GM23338 (cell line): ENCODE data around the gene CLPTM1L.

Source experiments
- CREB1 ChIP-seq: fragments of 250-450 bp; sonication (Bioruptor Pico); IDR thresholded peaks from 2 replicates; pipeline ENCODE4 v1.5.0; 2020; ENCODE audit warnings: low read depth, mild to moderate bottlenecking, moderate library complexity
- CTCF ChIP-seq, 2 experiments: fragments of 200-600 bp in 1 of 2; sonication (generic) in 1 of 2; conservative IDR thresholded peaks; 2 replicates each; pipeline versions ENCODE4 v1.5.1 to v1.6.1; 2016 to 2017; ENCODE audit warnings: antibody characterized with exemption in 2 of 2, low read depth in 2 of 2, mild to moderate bottlenecking in 2 of 2, moderate library complexity in 1 of 2
- ETS1 ChIP-seq: IDR thresholded peaks from 2 replicates; pipeline ENCODE4 v1.6.1; 2016; ENCODE audit warnings: antibody characterized with exemption
- EZH2 ChIP-seq: fragments of 200-600 bp; sonication (generic); IDR thresholded peaks from one replicate; pipeline ENCODE4 v1.8.0; 2017; ENCODE audit warnings: antibody characterized with exemption, mild to moderate bottlenecking, low read depth; ENCODE audit not compliant: unreplicated experiment
- EZH2phosphoT487 ChIP-seq: fragments of 200-600 bp; sonication (generic); IDR thresholded peaks from one replicate; pipeline ENCODE4 v1.8.1; 2018; ENCODE audit warnings: antibody characterized with exemption; ENCODE audit not compliant: unreplicated experiment
- POLR2AphosphoS5 ChIP-seq: IDR thresholded peaks from 2 replicates; pipeline ENCODE4 v1.6.1; 2016; ENCODE audit warnings: antibody characterized with exemption, low read depth
- REST ChIP-seq: IDR thresholded peaks from one replicate; pipeline ENCODE4 v1.6.1; 2018; ENCODE audit warnings: antibody characterized with exemption; ENCODE audit not compliant: unreplicated experiment
- STAT1 ChIP-seq: IDR thresholded peaks from one replicate; pipeline ENCODE4 v1.6.1; 2016; ENCODE audit warnings: antibody characterized with exemption; ENCODE audit not compliant: unreplicated experiment
- ZNF114 ChIP-seq: fragments of 250-450 bp; sonication (Bioruptor Pico); IDR thresholded peaks from 2 replicates; pipeline ENCODE4 v1.5.0; 2020; ENCODE audit warnings: mild to moderate bottlenecking, moderate library complexity

GRCh38 chr5:1273745-1274144 is 71.2 kb downstream of the CLPTM1L start:
- TF ChIP-seq CTCF (conservative IDR thresholded peaks at IDR 0.05; ENCODE audit: low read depth in 2 of 2) (no peak), ETS1 (no peak), CREB1 (CRISPR knock-in tag) (no peak), REST (no peak), EZH2 (no peak), POLR2AphosphoS5 (no peak), EZH2phosphoT487 (no peak), STAT1 (no peak), ZNF114 (CRISPR knock-in tag) (no peak)
